HG03060 (cell line): ENCODE data around the gene SLC25A4.

Experiments used
- ATAC-seq: cut with Tn5 transposase; IDR thresholded peaks from one replicate; pipeline ENCODE4 v1.9.1; 2021; ENCODE audit warnings: low read depth, moderate number of reproducible peaks; ENCODE audit not compliant: unreplicated experiment

The SLC25A4 gene

GRCh38 chr4:185119927-185120630, 23.0 kb upstream of the SLC25A4 start:
- no peak for ATAC-seq

- ATAC-seq: no peak
Observed at GRCh38 chr4:185120631-185120946, 22.5 kb upstream of the SLC25A4 start.

DNA sequence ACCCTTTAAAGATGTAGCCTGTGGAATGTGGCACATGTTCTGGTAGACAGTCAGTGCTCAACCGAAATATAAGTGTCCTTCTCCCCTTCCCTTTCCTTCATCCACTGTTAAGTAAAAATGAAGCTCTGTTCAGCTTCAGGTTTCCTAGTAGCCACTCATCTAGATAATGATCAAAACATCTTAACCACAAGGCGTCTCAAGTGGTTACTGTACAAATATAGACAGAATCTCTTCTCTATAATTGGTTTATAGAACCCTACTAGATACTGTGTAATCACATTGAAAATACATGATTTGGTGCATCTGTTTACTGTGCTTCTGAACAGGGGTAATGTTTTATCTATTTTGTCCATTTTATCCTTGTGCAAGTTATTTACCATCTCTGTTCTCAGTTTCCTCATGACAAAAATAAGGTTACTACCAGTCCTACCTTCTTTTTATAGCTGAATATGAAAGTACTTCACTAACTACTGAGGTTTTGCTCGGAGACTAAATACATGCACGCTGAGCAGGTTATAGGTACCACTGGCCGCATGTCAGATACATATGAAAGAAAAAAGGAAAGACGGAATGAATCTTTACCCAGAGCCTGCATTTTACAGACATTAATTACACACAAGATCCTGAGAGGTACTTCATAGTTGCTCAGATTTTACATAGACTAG, 20.3 kb upstream of the SLC25A4 start:
- peak; percentile 56 for ATAC-seq

DNA sequence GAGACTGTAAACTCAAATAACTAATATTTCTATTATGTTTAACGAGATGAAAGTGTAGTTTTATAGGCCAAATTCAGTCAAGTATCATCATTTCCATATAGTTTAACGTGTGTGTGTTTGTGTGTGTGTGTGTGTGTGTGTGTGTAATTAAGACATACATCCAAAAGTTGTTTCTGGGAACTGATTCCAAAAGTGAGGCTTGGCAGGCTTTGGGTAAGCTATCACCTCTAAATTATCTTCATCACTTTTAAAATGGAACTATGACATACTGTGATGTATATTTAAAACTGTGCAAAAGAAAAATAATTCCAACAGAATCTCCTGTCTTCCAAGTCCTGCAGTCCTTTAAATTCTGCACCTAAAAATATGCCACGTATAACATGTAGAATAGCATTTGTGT, 19.1 kb upstream of the SLC25A4 start:
- no peak for ATAC-seq

- ATAC-seq: no peak
Observed at GRCh38 chr4:185127021-185127925, 15.8 kb upstream of the SLC25A4 start.

GRCh38 chr4:185128272-185129119, 14.6 kb upstream of the SLC25A4 start:
- ATAC-seq: no peak

DNA sequence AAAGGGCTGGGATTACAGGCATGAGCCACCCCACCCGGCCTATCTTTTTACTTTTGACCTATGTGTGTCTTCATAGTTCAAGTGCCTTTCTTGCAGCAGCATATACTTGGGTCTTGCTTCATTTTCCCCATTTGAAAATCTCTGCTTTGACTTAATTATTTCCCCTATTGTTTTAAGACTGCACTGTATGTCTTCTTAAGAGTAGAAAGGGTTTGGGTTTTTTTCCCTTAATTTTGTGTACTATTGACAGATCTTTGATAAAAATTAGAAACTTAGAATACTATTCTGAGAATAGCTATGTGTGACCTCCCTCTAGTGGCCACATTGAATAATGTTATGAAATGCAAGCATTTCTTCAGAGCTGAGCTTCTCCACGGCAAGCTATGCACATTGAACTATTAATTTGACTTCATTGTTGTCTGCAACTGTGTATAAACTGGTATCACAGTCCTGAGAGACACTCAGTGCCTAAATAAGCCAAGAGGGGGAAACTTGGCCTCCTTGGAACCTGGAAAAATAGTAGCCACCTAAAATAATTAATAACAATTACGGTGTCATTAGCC, 8.7 kb upstream of the SLC25A4 start:
- ATAC-seq: no peak

DNA sequence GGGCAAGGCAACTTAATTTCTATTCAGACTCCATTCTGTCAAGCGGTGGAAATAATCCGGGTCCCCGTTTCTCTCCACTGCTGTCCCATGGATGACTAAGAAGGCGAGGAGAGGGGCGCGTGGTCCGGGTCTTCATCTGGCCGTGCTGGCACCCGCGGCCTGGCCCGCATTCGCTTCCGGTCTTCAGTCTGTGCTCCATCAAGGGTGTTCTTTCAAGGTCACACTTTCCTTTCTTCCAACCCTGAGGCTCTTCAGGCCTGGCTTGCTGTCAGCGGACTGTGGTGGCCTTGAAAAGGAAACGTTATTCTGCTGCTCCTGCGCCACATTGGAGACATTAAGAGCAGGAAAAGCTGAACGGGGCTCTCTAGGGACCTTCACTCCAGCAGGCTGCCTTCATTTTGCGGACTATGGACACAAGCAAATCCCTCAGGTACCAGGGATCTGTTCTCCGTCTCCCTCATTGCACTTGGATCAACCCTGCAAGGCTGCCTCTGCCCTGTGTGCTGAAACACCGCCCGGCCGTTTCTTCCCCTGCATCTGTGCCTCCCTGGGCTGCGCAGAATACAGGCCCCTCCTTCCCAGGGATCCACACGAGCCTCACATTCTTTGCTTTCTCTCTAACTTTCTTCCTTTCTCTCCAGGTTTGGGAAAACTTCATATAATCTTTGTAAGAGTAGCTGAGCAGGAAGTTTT, 5.7 kb upstream of the SLC25A4 start:
- ATAC-seq: no peak

- ATAC-seq: no peak
Observed at GRCh38 chr4:185138161-185138560, 4.9 kb upstream of the SLC25A4 start.

GRCh38 chr4:185139736-185140135, 3.3 kb upstream of the SLC25A4 start:
- ATAC-seq: no peak

DNA sequence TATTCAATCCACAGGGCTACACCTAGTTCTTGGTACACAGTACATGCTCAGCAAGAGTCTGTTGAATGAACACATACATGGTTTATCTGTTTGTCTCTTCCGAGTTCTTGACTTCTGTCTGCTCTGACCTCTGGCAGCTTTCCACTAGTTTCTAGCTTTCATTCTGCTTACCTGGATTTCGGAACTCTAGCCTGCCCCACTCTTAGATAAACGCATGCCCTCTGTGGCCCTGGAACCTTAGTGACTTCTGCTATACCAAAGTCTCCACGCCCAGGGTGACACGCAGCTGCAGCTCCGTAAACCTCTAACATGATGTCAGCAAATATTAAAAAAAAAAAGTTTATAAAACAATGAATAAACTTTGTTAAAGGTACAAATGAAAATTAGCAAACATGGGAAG, 1.3 kb upstream of the SLC25A4 start:
- ATAC-seq: no peak

DNA sequence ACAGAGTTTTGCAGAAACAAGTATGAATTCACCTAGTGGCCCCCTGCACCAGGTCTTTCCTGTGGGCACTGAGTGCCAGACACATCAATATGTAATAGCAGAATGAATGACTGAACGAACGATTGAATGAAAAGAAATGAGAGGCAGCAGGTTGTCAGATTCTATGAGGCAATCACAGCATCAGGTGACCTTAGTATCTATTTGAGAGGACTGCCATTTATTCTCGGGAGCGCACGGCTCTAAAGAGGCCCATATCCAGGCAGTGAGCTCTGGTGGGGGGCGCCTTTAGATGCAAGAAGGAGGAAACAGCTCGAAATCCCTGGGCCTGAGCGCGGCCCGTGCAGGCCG, 528 bp upstream of the SLC25A4 start:
- no peak for ATAC-seq

- no peak for ATAC-seq
Observed at GRCh38 chr4:185143601-185143969, 519 bp downstream of the SLC25A4 start.

DNA sequence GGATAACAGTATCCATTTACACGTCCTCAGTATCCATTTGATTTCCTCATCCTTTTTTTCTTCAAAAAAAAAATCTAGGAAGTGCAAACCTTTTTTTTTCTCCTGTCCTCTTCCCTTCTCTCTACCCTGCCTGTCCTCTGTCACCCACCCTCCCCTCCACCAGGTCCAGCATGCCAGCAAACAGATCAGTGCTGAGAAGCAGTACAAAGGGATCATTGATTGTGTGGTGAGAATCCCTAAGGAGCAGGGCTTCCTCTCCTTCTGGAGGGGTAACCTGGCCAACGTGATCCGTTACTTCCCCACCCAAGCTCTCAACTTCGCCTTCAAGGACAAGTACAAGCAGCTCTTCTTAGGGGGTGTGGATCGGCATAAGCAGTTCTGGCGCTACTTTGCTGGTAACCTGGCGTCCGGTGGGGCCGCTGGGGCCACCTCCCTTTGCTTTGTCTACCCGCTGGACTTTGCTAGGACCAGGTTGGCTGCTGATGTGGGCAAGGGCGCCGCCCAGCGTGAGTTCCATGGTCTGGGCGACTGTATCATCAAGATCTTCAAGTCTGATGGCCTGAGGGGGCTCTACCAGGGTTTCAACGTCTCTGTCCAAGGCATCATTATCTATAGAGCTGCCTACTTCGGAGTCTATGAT, 1.7 kb downstream of the SLC25A4 start:
- no peak for ATAC-seq

DNA sequence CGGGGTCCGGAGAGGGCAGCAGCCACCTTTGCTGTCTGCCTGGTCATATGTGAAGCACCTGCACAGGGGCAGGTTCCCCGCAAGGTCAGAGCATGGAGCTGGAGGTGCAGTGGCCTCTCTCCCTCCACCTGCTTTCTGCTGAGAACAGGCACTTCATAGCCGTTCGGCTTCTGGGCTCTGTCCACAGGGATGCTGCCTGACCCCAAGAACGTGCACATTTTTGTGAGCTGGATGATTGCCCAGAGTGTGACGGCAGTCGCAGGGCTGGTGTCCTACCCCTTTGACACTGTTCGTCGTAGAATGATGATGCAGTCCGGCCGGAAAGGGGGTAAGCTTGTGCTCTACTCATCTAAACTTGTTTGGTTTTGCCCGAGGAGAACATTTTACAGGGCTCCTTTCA, 2.5 kb downstream of the SLC25A4 start:
- no peak for ATAC-seq

DNA sequence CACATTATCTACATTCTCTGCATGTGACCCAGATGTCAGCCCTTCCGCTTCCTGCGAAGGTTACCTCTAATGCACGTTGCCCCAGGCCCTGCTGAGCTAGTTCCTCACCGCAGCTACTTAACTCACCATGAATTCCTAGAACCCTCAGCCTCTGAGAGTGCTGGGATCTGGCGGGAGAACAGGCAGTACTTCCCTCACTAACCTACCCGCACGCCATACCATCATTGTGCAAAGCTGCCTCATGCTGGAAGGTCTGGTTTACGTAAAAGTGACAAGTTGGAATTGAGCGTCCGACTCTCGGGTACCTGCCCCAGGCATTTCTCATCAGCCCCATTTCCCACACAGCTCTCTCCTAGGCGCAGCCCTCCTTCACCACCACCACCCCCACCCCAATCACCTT, 6.3 kb downstream of the SLC25A4 start:
- ATAC-seq: no peak

DNA sequence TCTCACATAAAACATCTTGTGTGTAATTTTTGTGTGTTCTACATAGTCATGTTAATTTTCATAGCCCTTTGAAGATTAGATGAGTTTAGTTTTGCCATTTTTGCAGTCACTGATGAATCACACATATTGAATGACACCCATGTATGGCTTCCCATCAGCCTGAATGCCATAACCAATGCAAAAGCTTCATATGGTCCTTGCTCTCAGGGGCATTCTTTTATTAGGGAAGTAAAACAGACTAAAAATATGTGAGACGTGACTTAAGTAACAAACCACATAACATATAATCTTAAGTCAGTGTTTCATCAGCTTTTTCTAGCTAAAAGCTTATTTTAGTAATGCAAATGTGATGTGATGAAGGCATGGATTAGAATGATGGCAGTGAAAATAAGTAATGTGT, 8.2 kb downstream of the SLC25A4 start:
- ATAC-seq: no peak

- peak; percentile 89 for ATAC-seq
Observed at GRCh38 chr4:185165605-185166063, 22.6 kb downstream of the SLC25A4 start.

DNA sequence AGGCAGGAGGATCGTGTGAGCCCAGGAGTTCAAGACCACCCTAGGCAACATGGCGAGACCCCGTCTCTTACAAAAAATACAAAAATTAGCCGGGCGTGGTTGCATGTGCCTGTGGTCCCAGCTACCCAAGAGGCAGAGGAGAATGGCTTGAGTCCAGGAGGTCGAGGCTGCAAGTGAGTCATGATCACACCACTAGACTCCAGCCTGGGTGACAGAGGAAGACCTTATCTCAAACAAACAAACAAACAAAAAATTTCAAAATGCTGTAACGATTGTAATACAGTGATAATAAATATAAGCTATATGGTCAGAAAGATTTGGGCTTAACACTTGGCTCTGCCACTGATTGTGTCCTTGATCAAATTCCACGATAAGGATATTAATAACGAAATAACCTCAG, 24.2 kb downstream of the SLC25A4 start:
- ATAC-seq: no peak
